ENCODE measurements around the gene PTPN9. TPM values are rescaled to one million over a fixed set of nuclear protein-coding genes. Genes with fewer than 3 reads are reported as not detected.
"Not testable (repeated sequence)": the region's sequence is repeated elsewhere in the genome, so short reads cannot be mapped to it uniquely, and the experiment has no call there.

The PTPN9 gene
- total and polyA plus RNA-seq, 8 donors = 21.9 to 50.4 (median 43.0) TPM

DNA sequence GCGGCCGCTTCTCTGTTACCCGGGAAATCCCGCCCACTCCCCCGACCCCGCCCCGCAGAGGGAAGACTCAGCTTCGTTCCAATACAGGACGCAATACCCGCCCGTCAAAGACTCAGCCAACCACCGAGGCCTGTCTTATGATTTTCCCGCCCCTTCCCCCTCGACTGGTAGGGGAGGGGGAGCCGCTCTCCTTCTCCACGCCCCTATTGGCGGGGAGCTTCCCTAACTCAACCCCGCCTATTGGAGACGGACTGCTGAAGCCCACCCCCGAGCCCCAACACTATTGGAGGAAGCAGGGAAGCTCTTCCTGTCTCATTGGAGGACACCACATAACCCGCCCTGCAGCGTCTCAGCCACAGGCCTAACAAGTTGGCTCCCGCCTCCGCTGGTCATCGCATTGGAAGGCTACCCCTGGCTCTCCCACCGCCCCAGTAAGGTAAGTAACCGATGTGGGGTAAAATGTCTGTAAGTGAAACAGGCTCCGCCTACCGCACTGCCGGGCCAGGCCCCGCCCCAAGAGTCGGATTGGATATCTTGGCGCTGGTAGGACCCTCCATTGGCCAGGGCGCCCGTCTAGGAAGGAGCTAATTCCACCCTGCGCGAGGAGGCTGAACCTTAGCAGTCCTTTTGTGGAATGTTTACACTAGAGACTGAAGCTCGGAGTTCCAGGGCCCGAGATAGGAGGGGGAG lies 127.3 kb downstream of the PTPN9 start, which contains the start of gene SIN3A:
TSS of gene SIN3A (minus strand) at position 17 of the 690 bp plus-strand sequence. CDS start 21,315 bp downstream, outside the sequence.
- DNase-seq (peak; percentile 98 to 100 (median 98)), ATAC-seq (peak; percentile 57)
- Histone ChIP-seq H3K36me3 (no peaks in the 10 kb centered on the region), H3K27ac (peak within 1 kb of the TSS; percentile 91 to 93), H3K4me3 (peak within 1 kb of the TSS; percentile 62 to 92), H3K4me1 (peaks cover 20 to 54% of the 10 kb centered on the region in 2 donors), H3K9me3 (no peaks in the 10 kb centered on the region), H3K27me3 (no peaks in the 10 kb centered on the region)
- TF ChIP-seq, protein P1, sequence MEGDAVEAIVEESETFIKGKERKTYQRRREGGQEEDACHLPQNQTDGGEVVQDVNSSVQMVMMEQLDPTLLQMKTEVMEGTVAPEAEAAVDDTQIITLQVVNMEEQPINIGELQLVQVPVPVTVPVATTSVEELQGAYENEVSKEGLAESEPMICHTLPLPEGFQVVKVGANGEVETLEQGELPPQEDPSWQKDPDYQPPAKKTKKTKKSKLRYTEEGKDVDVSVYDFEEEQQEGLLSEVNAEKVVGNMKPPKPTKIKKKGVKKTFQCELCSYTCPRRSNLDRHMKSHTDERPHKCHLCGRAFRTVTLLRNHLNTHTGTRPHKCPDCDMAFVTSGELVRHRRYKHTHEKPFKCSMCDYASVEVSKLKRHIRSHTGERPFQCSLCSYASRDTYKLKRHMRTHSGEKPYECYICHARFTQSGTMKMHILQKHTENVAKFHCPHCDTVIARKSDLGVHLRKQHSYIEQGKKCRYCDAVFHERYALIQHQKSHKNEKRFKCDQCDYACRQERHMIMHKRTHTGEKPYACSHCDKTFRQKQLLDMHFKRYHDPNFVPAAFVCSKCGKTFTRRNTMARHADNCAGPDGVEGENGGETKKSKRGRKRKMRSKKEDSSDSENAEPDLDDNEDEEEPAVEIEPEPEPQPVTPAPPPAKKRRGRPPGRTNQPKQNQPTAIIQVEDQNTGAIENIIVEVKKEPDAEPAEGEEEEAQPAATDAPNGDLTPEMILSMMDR (IDR thresholded peaks at IDR 0.05) = no peak
- intact Hi-C loops (cut with DNase I) = no loop called here

DNA sequence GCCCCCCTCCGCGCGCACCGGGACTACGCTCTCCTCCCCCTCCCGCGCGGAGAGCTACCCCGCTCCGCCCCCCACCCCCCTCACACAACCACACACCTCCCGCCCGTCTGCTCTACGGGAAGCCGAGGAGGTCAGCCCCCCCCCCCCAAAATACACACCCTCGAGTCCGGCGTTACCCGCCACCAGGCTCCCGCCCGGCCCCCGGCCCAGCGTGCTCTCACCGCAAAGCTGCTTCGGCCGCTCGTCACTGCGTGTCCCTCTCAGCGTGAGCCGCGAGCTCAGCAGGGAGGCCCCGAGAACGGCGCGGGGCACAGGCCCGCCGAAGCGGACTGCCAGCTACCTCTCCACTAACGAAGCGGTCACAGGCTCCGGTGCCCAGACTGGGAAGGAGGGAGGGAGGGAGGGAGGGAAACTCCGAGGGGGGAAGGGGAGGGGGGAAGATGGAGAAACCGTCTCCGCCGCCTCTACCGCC lies 127.9 kb downstream of the PTPN9 start:
- H3K9me3 ChIP-seq = no peaks in the 10 kb centered on the region
- no peaks in the 10 kb centered on the region for H3K27me3 ChIP-seq
- TF ChIP-seq, protein P1 (IDR thresholded peaks at IDR 0.05) = no peak
- DNase-seq (no peak), ATAC-seq (no peak)
- H3K36me3 ChIP-seq = no peaks in the 10 kb centered on the region
- intact Hi-C loops (cut with DNase I) = no loop called here
- peak overlapping the region; percentile 62 to 92 for H3K4me3 ChIP-seq
- peak overlapping the region; percentile 90 to 93 for H3K27ac ChIP-seq
- H3K4me1 ChIP-seq = peaks cover 15 to 54% of the 10 kb centered on the region in 2 donors

DNA sequence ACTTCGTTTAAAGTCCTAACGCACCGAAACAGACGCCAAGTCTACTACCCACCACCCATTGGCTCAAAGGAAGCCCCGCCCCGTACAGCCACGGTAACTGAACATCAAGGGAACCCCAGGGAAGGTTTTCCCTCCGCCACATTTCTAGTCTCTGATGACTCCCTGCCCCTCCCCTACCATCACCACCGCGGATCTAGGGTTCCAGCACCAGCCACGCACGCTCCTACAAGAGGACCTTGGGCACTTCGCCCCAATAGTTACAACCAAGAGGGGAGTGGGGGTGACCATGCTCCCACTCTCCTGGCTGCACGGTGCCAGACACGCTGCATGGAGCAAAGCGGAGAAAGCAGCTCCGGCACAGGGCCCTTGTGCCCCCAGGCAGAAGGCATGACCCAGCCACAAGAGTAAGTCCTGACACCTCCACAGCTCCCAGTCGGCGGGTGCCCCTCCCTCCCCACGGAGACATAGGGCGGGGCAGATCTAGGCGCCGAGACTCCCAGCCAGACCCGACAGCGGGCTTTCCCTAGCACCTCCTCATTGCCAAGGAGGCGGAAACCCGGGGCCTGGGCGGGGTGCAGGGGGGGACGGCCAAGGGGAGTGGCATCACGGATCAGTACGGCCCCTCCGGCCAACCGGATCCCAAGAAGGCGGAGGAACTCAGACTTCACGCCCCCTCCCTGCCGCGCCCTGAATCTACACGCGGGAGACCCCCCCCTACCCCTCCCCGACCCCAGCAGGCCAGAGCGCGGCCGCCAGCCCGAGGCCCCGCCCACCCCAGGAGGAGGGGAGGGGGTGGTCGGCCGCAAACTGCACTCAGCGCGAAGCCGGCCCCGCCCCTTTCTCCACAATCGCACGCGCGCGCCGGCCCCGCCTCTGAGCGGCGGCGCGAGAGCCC lies 128.6 kb downstream of the PTPN9 start:
- ATAC-seq = peak; percentile 48
- TF ChIP-seq, protein P1 (IDR thresholded peaks at IDR 0.05) = peak in 1 of 2 donors; percentile 12
- no peaks in the 10 kb centered on the region for H3K27me3 ChIP-seq
- DNase-seq = peak; percentile 96 to 99 (median 99)
- H3K36me3 ChIP-seq = no peaks in the 10 kb centered on the region
- H3K4me3 ChIP-seq = peak overlapping the region; percentile 62 to 92
- intact Hi-C loops (cut with DNase I) = no loop called here
- peak overlapping the region; percentile 90 to 93 for H3K27ac ChIP-seq
- H3K9me3 ChIP-seq = no peaks in the 10 kb centered on the region
- peaks cover 15 to 58% of the 10 kb centered on the region in 2 donors for H3K4me1 ChIP-seq

DNA sequence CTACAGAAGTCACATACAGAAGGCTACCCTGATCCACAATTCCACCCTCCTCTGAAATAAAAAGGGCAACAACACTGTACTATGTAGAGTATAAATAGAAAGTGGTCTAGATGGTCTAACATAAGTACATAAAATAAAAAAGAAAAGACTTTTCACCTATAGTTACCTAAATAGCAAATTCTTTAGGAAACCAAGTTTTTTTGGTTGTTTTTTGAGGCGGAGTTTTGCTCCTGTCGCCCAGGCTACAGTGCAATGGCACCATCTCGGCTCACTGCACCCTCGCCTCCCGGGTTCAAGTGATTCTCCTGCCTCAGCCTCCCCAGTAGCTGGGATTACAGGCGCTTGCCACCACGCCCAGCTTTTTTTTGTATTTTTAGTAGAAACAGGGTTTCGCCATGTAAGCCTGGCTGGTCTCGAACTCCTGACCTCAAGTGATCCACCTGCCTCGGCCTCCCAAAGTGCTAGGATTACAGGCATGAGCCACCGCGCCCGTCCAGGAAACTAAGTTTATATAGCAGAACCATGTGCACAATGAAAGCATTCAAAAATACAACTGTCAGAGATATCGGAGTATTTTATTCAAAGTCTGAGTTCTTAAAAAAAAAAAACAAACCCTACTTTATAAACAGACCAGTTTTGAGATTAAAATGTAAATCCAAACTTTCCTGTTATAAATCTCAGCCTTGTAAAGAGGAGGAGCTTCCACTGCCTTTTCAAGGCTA lies 129.4 kb downstream of the PTPN9 start:
- Histone ChIP-seq H3K4me1 (peaks cover 15 to 59% of the 10 kb centered on the region in 2 donors), H3K4me3 (peak overlapping the region; percentile 62 to 92), H3K9me3 (no peaks in the 10 kb centered on the region), H3K27ac (peak overlapping the region; percentile 90 to 93), H3K27me3 (no peaks in the 10 kb centered on the region), H3K36me3 (no peaks in the 10 kb centered on the region)
- TF ChIP-seq, protein P1 (IDR thresholded peaks at IDR 0.05) = no peak
- DNase-seq (peak in 1 of 4 donors; percentile 27), ATAC-seq (no peak)
- intact Hi-C loops (cut with DNase I) = no loop called here

DNA sequence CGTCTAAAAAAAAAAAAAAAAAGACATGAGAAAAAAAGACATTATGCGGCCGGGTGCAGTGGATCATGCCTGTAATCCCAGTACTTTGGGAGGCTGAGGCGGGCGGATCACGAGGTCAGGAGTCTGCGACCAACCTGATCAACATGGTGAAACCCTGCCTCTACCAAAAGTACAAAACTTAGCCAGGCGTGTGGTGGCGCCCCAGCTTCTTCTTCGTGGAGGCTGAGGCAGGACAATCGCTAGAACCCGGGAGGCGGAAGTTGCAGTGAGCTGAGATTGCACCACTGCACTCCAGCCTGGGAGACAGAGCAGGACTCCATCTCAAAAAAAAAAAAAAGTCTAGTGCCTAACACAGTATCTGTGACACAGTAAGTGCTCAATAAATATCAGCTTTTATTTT lies 130.9 kb downstream of the PTPN9 start:
- peak in 2 of 4 donors; percentile 57 to 84 for DNase-seq
- H3K27me3 ChIP-seq; H3K9me3 ChIP-seq; H3K4me3 ChIP-seq; H3K36me3 ChIP-seq; ATAC-seq; H3K27ac ChIP-seq; intact Hi-C loops (cut with DNase I): not testable (repeated sequence)
- peaks cover 12 to 65% of the 10 kb centered on the region in 2 donors for H3K4me1 ChIP-seq

Measured in left lung (tissue), 10 donors.